ENCODE measurements around the gene COL26A1.
"Not testable (repeated sequence)": the region's sequence is repeated elsewhere in the genome, so short reads cannot be mapped to it uniquely, and the experiment has no call there.

COL26A1 gene

DNA sequence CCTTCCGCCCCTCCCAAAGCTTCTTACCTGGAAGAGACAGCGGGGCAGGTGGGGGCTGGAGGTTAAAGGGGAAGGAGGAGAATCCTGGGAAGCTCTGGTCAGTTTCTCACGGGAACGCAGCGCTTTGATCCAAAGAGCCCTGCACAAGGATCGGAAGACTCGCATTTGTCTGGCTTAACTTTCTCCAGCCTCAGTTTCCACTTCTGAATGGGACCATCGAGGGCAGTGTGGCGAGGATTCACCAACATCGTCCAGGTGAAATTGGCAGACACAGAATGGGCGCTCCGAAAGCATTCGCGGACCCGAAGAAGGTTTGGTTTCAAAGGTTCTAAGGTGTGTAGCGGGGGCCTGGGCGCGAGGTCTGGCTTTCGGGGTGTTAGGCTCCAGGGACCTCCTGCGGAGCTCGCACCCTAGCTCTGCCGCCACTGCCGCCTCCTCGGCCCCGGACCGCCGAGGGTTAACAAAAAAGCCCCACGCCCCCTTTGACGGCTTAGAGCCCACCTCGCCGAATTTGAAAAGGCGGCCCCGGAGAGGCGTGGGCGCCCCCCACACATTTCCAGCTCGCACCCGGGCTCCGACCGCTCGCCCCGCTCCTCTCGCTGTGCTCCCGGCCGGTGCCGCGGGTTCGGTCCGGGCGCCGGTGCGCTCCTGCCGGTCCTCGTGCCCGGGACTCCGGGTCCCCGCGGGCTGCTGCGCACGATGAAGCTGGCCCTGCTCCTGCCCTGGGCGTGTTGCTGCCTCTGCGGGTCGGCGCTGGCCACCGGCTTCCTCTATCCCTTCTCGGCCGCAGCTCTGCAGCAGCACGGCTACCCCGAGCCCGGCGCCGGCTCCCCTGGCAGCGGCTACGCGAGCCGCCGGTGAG is at the start of gene COL26A1:
TSS of gene COL26A1 (plus strand) at position 542 of the 862 bp plus-strand sequence. CDS start at position 700, 158 bp downstream.
- no peak for DNase-seq (ENCODE audit: low read depth)

GRCh38 chr7:101315336-101315735 is 47.3 kb upstream of the COL26A1 start:
- DNase-seq (ENCODE audit: low read depth), result no peak

GRCh38 chr7:101319401-101319800 is 43.3 kb upstream of the COL26A1 start:
- no peak for DNase-seq (ENCODE audit: low read depth)

DNA sequence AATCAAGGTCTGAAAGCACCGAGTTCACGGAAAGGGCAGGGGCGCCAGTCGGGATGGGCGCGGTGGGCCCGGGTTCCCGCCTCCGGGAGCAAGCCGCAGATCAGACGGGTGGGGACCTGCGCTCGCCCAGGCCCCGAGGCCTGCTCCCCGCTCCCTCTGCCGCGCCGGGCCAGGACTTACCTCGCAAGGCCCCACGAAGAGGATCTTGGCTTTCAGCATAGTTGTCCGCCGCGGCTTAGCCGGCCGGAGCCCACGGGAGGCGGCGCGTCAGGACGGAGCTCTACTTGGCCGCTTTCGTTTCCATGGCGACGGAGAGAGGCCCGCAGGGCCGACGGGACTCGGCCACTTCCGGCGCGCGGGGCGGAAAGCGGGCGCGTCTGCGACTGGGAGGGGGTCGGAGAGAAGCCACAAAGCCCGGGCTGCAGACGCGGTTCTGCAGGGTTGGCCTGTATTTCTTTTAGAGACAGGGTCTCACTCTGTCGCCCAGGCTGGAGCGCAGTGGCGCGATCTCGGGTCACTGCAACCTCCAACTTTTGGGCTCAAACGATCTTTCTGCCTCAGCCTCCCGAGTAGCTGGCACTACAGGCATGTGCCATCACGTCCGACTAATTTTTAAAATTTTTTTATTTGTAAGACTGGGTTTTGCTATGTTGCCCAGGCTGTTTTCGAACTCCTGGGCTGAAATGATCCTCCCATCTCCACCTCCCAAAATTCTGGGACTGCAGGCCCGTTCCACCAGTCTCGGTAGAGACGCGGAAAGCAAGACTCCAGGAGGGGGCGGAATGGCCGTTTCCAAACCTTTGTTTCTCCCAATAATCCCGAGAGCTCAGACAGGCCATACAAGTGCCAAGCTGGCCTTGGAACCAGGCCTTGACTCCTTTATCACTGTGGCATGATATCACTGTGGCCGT is 40.9 kb upstream of the COL26A1 start, which contains the start of gene IFT22:
TSS of gene IFT22 (minus strand) at position 322 of the 911 bp plus-strand sequence. CDS start at position 219, 103 bp downstream.
- DNase-seq (ENCODE audit: low read depth), result peak; percentile 59

DNA sequence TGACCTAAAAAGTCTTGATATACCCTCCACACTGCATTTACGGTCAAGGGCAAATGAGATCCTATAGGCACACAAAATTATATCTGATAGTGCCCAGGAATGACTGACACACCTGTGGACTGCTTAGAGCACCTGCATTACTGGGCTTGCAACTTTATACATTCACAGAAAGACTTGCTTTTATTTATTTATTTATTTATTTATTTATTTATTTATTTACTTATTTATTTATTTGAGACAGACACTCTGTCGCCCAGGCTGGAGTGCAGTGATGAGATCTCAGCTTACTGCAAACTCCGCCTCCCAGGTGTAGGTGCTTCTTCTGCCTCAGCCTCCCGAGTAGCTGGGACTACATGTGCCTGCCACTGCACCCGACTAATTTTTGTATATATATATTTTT is 34.5 kb upstream of the COL26A1 start:
- no peak for DNase-seq (ENCODE audit: low read depth)

DNA sequence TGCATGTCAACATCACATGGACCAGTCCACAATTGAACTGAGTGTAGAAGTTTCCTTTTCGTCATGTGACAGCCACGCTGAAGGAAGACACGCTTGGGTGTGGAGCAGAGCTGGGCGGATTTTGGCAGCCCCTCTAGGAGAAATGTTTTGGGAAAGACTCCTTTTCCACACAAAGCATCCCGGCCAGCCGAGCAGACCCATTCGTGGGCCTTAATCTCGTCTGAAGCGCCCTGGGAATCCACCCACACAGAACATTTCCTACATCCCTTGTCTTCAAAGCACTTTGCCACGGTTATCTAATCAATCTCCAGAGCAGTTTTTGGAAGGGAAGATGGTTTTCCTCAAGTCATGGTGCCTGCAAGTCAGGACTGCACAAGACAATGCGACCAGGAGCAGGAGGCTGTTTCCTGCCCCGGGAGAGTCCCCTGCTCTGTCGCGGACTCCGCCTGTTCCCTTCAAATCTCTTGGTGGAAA is 32.6 kb upstream of the COL26A1 start:
- DNase-seq (ENCODE audit: low read depth), result no peak

DNA sequence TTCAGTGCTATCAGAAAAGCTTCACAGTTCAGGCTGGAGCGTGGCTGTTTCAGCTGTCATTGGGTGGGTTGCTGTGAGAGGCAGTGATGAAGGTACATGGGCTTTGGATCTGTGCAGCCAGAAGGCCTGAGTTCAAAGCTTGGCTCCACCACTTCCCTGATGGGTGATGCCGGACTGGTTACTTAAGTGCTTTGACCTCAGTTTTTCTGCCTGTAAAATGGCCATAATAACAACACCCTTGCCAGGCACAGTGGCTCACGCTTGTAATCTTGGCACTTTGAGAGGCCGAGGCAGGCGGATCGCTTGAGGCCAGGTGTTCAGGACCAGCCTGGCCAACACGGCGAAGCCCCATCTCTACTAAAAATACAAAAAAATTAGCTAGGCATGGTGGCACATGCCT is 30.6 kb upstream of the COL26A1 start:
- DNase-seq (ENCODE audit: low read depth), result no peak

- DNase-seq (ENCODE audit: low read depth), result no peak
These were observed 28.8 kb upstream of the COL26A1 start for GRCh38 chr7:101333912-101334311.

GRCh38 chr7:101340379-101340778 is 22.3 kb upstream of the COL26A1 start:
- DNase-seq (ENCODE audit: low read depth), result no peak

GRCh38 chr7:101342892-101343291 is 19.8 kb upstream of the COL26A1 start:
- DNase-seq (ENCODE audit: low read depth), result no peak

DNA sequence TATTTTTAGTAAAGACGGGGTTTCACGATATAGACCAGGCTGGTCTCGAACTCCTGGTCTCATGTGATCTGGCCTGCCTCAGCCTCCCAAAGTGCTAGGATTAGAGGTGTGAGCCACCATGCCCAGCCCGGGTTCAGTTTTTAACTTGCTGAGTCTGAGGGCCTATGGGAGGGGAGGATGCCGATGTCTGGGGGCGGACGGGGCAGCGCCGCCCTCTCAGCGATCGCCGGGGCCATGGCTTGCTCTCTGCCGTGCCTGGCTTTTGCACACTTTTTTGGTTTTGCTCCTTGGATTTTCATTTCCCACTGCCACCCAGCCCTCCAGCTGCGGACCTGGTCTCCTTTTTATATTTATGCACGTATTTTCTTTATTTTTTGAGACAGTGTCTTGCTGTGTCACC is 15.2 kb upstream of the COL26A1 start:
- no peak for DNase-seq (ENCODE audit: low read depth)

GRCh38 chr7:101348456-101349067 is 14.1 kb upstream of the COL26A1 start:
- DNase-seq (ENCODE audit: low read depth), result not testable (repeated sequence)

DNA sequence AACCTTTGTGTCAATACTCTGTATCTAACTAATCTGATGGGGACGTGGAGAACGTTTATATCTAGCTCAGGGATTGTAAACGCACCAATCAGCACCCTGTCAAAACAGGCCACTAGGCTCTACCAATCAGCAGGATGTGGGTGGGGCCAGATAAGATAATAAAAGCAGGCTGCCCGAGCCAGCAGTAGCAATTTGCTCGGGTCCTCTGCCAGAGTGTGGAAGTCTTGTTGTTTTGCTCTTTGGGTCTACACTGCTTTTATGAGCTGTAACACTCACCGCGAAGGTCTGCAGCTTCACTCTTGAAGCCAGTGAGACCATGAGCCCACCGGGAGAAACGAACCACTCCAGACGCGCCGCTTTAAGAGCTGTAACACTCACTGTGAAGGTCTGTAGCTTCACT is 13.4 kb upstream of the COL26A1 start:
- not testable (repeated sequence) for DNase-seq (ENCODE audit: low read depth)

DNA sequence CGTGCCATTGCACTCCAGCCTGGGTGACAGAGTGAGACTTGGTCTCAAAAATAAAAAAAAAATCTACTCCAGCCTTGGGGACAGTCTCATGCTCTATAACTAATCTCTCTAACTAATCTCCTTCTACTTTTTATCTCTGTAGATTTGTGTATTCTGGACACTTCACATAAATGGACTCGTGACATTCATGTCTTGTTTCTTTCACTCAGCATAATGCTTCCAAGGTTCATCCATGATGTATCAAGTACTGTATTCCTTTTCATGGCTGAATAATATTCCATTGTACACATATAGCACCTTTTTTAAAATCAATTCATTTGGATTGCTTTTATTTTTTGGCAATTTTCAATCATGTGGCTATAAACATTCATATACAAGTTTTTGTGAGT is 9.8 kb upstream of the COL26A1 start:
- DNase-seq (ENCODE audit: low read depth), result no peak

GRCh38 chr7:101357433-101357832 is 5.2 kb upstream of the COL26A1 start:
- DNase-seq (ENCODE audit: low read depth), result no peak

GRCh38 chr7:101363196-101363733 is 590 bp downstream of the COL26A1 start:
- no peak for DNase-seq (ENCODE audit: low read depth)

GRCh38 chr7:101363734-101364374 is 1.2 kb downstream of the COL26A1 start:
- DNase-seq (ENCODE audit: low read depth), result no peak

DNA sequence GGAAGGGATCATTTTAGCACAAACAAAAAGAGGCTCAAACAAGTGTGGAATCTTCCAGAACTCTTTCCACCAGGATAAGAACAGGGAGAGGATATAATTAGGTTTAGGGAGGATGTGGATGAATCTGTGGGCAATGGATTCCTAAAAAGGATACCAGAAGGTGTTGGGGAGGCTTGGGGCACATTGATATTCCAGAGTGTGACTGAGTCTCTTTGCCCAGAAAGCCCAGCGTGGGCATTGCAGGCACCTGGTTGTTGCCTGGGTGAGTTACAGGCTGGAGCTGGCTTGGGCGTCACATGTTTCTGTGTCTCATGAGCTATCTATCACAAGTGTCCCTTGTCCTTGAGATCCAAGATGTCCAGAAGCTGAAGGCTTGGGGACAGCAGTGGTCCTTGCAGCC is 3.3 kb downstream of the COL26A1 start:
- DNase-seq (ENCODE audit: low read depth), result no peak

GRCh38 chr7:101367676-101368075 is 5.0 kb downstream of the COL26A1 start:
- no peak for DNase-seq (ENCODE audit: low read depth)

DNA sequence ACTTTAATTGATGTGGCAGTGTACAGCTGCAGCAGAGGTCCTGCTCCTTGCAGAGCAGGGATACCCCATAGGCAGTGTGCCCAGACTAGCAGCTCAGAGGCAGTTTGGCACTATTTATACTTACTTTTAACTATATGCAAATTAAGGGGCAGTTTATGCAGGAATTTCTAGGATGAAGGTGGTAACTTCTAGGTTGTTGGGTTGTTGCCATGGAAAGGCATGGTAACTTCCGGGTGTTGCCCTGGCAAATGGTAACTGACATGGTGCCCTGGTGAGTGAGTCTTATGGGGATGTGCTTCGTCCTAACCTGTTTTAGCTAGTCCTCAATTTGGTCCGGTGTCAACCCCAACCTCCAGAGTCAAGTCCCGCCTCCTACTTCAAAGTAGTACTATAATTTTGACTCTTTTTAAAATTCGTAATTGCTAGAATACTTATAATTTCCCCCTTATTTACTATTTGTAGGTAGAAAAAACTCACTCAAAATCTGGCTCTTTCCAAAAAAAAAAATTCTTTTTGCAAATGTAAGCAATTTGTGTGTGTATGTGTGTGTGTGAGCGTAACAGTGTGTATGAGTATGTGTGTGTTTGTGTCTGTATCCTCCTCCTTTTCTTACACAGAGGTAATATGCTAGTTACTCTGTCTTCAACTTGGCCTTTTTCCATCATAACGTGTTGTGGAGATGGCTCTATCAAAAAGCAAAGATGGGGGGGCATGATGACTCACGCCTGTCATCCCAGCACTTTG is 5.9 kb downstream of the COL26A1 start:
- DNase-seq (ENCODE audit: low read depth), result no peak

GRCh38 chr7:101370836-101371235 is 8.2 kb downstream of the COL26A1 start:
- no peak for DNase-seq (ENCODE audit: low read depth)
